LNCAP (cell line): Measurements from ENCODE around the gene CXCL10.

ENCODE experiments used
- TF ChIP-seq, protein P1 (sequence below): fragments of 450-650 bp; IDR thresholded peaks from 2 replicates; pipeline ENCODE4 v1.5.1; 2017; ENCODE audit warnings: mild to moderate bottlenecking

Gene CXCL10

DNA sequence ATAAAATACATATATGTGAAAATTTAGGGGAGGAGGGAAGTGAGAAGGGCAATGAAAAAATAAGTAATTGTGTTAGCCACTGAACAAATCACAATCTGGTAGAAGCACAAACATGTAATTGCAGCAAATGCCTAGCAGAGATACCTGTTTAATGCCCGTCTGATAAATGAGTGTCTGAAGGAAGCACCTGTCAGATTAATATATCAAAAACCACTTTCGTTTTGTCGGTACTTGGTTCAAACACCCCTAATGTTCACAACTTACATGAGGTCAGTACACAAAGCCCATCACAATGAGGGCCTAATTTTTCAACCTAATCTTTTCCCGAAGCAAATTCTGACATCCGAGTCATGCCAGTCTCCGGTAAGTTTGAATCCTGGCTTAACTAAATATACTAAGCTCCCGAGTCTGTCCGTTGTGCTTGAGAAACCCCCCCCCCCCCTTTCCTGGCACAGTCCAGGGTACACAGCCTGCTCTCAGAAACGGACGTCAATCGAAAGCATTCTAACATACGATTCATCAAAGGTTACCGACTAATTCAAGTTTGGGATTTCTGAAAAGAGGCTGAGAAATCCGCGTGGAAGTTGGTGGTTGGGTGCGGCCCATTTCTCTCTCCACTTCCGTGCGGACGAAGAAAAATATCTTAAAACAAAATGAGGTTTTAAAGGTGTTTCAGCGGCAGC lies 33.3 kb downstream of the CXCL10 start:
- TF ChIP-seq, protein P1, sequence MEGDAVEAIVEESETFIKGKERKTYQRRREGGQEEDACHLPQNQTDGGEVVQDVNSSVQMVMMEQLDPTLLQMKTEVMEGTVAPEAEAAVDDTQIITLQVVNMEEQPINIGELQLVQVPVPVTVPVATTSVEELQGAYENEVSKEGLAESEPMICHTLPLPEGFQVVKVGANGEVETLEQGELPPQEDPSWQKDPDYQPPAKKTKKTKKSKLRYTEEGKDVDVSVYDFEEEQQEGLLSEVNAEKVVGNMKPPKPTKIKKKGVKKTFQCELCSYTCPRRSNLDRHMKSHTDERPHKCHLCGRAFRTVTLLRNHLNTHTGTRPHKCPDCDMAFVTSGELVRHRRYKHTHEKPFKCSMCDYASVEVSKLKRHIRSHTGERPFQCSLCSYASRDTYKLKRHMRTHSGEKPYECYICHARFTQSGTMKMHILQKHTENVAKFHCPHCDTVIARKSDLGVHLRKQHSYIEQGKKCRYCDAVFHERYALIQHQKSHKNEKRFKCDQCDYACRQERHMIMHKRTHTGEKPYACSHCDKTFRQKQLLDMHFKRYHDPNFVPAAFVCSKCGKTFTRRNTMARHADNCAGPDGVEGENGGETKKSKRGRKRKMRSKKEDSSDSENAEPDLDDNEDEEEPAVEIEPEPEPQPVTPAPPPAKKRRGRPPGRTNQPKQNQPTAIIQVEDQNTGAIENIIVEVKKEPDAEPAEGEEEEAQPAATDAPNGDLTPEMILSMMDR, result no peak

DNA sequence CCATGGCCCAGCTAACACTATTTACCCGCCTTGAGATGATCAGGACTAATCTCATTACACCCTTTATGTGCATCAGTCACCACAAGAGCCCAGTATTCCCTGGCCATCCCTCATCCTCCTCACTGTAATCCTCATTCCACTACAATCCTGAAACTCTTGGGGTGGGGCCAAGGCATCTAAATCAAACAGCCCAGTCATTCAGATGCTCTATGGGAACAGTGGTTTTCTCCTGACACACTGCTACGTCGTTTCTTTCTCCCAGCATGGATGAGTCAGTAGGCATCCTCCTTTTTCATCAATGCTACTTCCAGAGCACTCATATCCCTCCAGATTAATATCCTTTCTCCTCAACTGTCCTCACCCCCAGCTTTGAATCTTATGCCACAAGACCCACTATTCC lies 38.2 kb downstream of the CXCL10 start:
- TF ChIP-seq, protein P1, result no peak

GRCh38 chr4:75980576-75980975 lies 42.7 kb downstream of the CXCL10 start:
- TF ChIP-seq, protein P1, result no peak

GRCh38 chr4:75976177-75976576 lies 47.1 kb downstream of the CXCL10 start:
- TF ChIP-seq, protein P1, result no peak

GRCh38 chr4:75973766-75974165 lies 49.5 kb downstream of the CXCL10 start:
- TF ChIP-seq, protein P1, result no peak
